ENCODE measurements around the gene CHST9. TPM values are rescaled to one million over a fixed set of nuclear protein-coding genes. Genes with fewer than 3 reads are reported as not detected.
"Not testable (repeated sequence)": the region's sequence is repeated elsewhere in the genome, so short reads cannot be mapped to it uniquely, and the experiment has no call there.

The CHST9 gene
- total RNA-seq, 1 experiment from 2014 or later, result not detected

- no peak for DNase-seq (ENCODE audit: low read depth)
Measured at GRCh38 chr18:26940744-26941398, 244.2 kb downstream of the CHST9 start.

GRCh38 chr18:26931659-26932058 lies 253.4 kb downstream of the CHST9 start:
- DNase-seq (ENCODE audit: low read depth), result no peak

- no peak for DNase-seq (ENCODE audit: low read depth)
Measured at GRCh38 chr18:26930630-26931029, 254.5 kb downstream of the CHST9 start.

- DNase-seq (ENCODE audit: low read depth), result no peak
Measured at GRCh38 chr18:26928670-26929313, 256.3 kb downstream of the CHST9 start.

GRCh38 chr18:26927822-26928221 lies 257.3 kb downstream of the CHST9 start:
- not testable (repeated sequence) for DNase-seq (ENCODE audit: low read depth)

- no peak for DNase-seq (ENCODE audit: low read depth)
Measured at GRCh38 chr18:26926066-26926675, 258.9 kb downstream of the CHST9 start.

- DNase-seq (ENCODE audit: low read depth), result no peak
Measured at GRCh38 chr18:26925313-26925712, 259.8 kb downstream of the CHST9 start.

- no peak for DNase-seq (ENCODE audit: low read depth)
Measured at GRCh38 chr18:26922313-26922712, 262.8 kb downstream of the CHST9 start.

- DNase-seq (ENCODE audit: low read depth), result no peak
Measured at GRCh38 chr18:26920644-26921043, 264.5 kb downstream of the CHST9 start.

- DNase-seq (ENCODE audit: low read depth), result no peak
Measured at GRCh38 chr18:26919627-26920026, 265.5 kb downstream of the CHST9 start.

- no peak for DNase-seq (ENCODE audit: low read depth)
Measured at GRCh38 chr18:26919201-26919600, 265.9 kb downstream of the CHST9 start.

- no peak for DNase-seq (ENCODE audit: low read depth)
Measured at GRCh38 chr18:26911840-26912239, 273.3 kb downstream of the CHST9 start.

GRCh38 chr18:26909599-26910290 lies 275.4 kb downstream of the CHST9 start:
- DNase-seq (ENCODE audit: low read depth), result peak; percentile 32

- no peak for DNase-seq (ENCODE audit: low read depth)
Measured at GRCh38 chr18:26908906-26909305, 276.2 kb downstream of the CHST9 start.

- DNase-seq (ENCODE audit: low read depth), result no peak
Measured at GRCh38 chr18:26902291-26902690, 282.8 kb downstream of the CHST9 start.

GRCh38 chr18:26901020-26901419 lies 284.1 kb downstream of the CHST9 start:
- peak; percentile 11 for DNase-seq (ENCODE audit: low read depth)

GRCh38 chr18:26894426-26894825 lies 290.7 kb downstream of the CHST9 start:
- DNase-seq (ENCODE audit: low read depth), result no peak

GRCh38 chr18:26893996-26894395 lies 291.1 kb downstream of the CHST9 start:
- no peak for DNase-seq (ENCODE audit: low read depth)

GRCh38 chr18:26888259-26888658 lies 296.8 kb downstream of the CHST9 start:
- no peak for DNase-seq (ENCODE audit: low read depth)

- no peak for DNase-seq (ENCODE audit: low read depth)
Measured at GRCh38 chr18:26875040-26875654, 310.0 kb downstream of the CHST9 start.

- DNase-seq (ENCODE audit: low read depth), result no peak
Measured at GRCh38 chr18:26874283-26874682, 310.8 kb downstream of the CHST9 start.

GRCh38 chr18:26869640-26870039 lies 315.5 kb downstream of the CHST9 start:
- DNase-seq (ENCODE audit: low read depth), result no peak
